K562 (cell line): ENCODE data around the gene SPATS2. TPM values are rescaled to one million over a fixed set of nuclear protein-coding genes. Genes with fewer than 3 reads are reported as not detected.

Experiments used
- ATAC-seq: fragments of 200-7000 bp; cut with Tn5 transposase; 3 replicates; pipeline ENCODE4 v1.9.1; 2020; ENCODE audit warnings: moderate library complexity
- BruUV-seq: library from RNA; stranded (reverse); fragments of 400-500 nt; replicated peaks from 2 replicates; lab custom pipeline; 2021; lab: Mats Ljungman, UMichigan
- CTCF ChIA-PET: fragments of 300-600 bp; formaldehyde crosslinking; extraction: SDS; loops from one replicate; lab custom pipeline; 2021; ENCODE audit warnings: low intra/inter-chr PET ratio; lab: Yijun Ruan, JAX
- POLR2A ChIA-PET: fragments of 300-600, 350-650 bp; sonication (Branson Sonifier 250); formaldehyde crosslinking; extraction: SDS; loops from one replicate; lab custom pipeline; 2021; ENCODE audit warnings: antibody characterized with exemption, inconsistent platforms; lab: Yijun Ruan, JAX
- DNase-seq, 4 experiments: peaks; one replicate each; pipeline versions ENCODE4 v3.0.0 to v3.0.0-alpha.2; 2011 to 2018; ENCODE audit warnings: low spot score in 3 of 4, mixed read lengths in 3 of 4; ENCODE audit errors: extremely low read depth in 1 of 4
- FAIRE-seq: peaks from 2 replicates; lab custom pipeline; 2011; peaks lifted over from hg19 to GRCh38; lab: Jason Lieb, UNC
- H2AFZ ChIP-seq: 2 replicates; pipeline ENCODE4 v1.6.0; 2011; ENCODE audit warnings: low read depth, low read length, control low read depth, inconsistent platforms
- H3K27ac ChIP-seq: fragments of 200-600 bp; 3 replicates; pipeline ENCODE4 v1.8.0; 2011; ENCODE audit warnings: low read depth, mild to moderate bottlenecking, control low read depth, inconsistent platforms, low read length, moderate library complexity, mixed read lengths; ENCODE audit errors: extremely low read depth
- H3K27me3 ChIP-seq, 2 experiments: fragments of 300-600 bp in 1 of 2; 2 replicates in 1 of 2; 3 replicates in 1 of 2; pipeline versions ENCODE4 v1.6.0 to v1.8.0; 2011; ENCODE audit warnings: inconsistent platforms in 2 of 2, low read length in 2 of 2, mild to moderate bottlenecking in 1 of 2, mixed read lengths in 1 of 2, moderate library complexity in 1 of 2; ENCODE audit not compliant: control insufficient read depth in 2 of 2, insufficient read depth in 2 of 2
- H3K36me3 ChIP-seq: fragments of 300-600 bp; 3 replicates; pipeline ENCODE4 v1.8.0; 2011; ENCODE audit warnings: mild to moderate bottlenecking, low read length, inconsistent platforms; ENCODE audit not compliant: control insufficient read depth, insufficient read depth
- H3K4me1 ChIP-seq, 2 experiments: fragments of 200-600 bp in 1 of 2; replicated peaks in 1 of 2; 2 replicates in 1 of 2; 3 replicates in 1 of 2; pipeline versions ENCODE4 v1.5.1 to v1.8.0; 2011; ENCODE audit warnings: inconsistent platforms in 2 of 2, low read length in 2 of 2, mild to moderate bottlenecking in 1 of 2, mixed read lengths in 1 of 2, moderate library complexity in 1 of 2; ENCODE audit not compliant: control insufficient read depth in 2 of 2, insufficient read depth in 2 of 2
- H3K4me2 ChIP-seq: 2 replicates; pipeline ENCODE4 v1.6.1; 2011; ENCODE audit warnings: low read length, control low read depth, inconsistent platforms, mixed read lengths; ENCODE audit not compliant: insufficient read depth
- H3K4me3 ChIP-seq: fragments of 200-600 bp; sonication (generic), shearing (Covaris generic); 2 replicates; pipeline ENCODE4 v1.5.1; 2016; ENCODE audit warnings: control low read depth, inconsistent platforms
- H3K79me2 ChIP-seq: fragments of 200-600 bp; 3 replicates; pipeline ENCODE4 v1.8.0; 2011; ENCODE audit warnings: low read length, inconsistent platforms; ENCODE audit not compliant: control insufficient read depth, insufficient read depth
- H3K9ac ChIP-seq, 2 experiments: 2 replicates each; pipeline versions ENCODE4 v1.6.0 to v1.6.1; 2011; ENCODE audit warnings: low read depth in 2 of 2, low read length in 2 of 2, control low read depth in 1 of 2, inconsistent platforms in 1 of 2, mild to moderate bottlenecking in 1 of 2, mixed read lengths in 1 of 2; ENCODE audit not compliant: insufficient read depth in 1 of 2
- H3K9me1 ChIP-seq: one replicate; pipeline ENCODE4 v1.6.0; 2011; ENCODE audit warnings: inconsistent platforms, mild to moderate bottlenecking, low read length, moderate library complexity; ENCODE audit not compliant: control insufficient read depth, insufficient read depth
- H3K9me3 ChIP-seq: replicated peaks from 2 replicates; pipeline ENCODE4 v1.5.1; 2011; ENCODE audit warnings: low read depth, low read length, inconsistent platforms; ENCODE audit not compliant: control insufficient read depth, insufficient read depth
- H4K20me1 ChIP-seq: replicated peaks from 2 replicates; pipeline ENCODE4 v1.6.1; 2011; ENCODE audit warnings: low read length, inconsistent platforms, mixed read lengths; ENCODE audit not compliant: control insufficient read depth, insufficient read depth
- ADNP ChIP-seq: fragments of 200-800 bp; sonication (Bioruptor generic); IDR thresholded peaks from 2 replicates; pipeline ENCODE4 v1.6.1; 2016; ENCODE audit warnings: missing genetic modification characterization, missing compliant biosample characterization
- BCOR ChIP-seq: fragments of 450-650 bp; IDR thresholded peaks from 2 replicates; pipeline ENCODE4 v1.6.1; 2016
- DLX4 ChIP-seq: fragments of 250-450 bp; sonication (Bioruptor Pico); IDR thresholded peaks from 2 replicates; pipeline ENCODE4 v1.6.1; 2021; ENCODE audit warnings: mild to moderate bottlenecking
- HSF4 ChIP-seq: fragments of 250-450 bp; sonication (Bioruptor Pico); IDR thresholded peaks from 2 replicates; pipeline ENCODE4 v2.1.2; 2022; ENCODE audit warnings: mild to moderate bottlenecking, moderate library complexity, borderline replicate concordance
- KDM1A ChIP-seq, 2 experiments: fragments of 450-650 bp; IDR thresholded peaks; 2 replicates each; pipeline ENCODE4 v1.6.1; 2016; ENCODE audit warnings: mild to moderate bottlenecking in 2 of 2
- NFIX ChIP-seq: fragments of 250-450 bp; sonication (Bioruptor Pico); IDR thresholded peaks from 2 replicates; pipeline ENCODE4 v1.4.0; 2020; ENCODE audit warnings: low read depth, mild to moderate bottlenecking, moderate library complexity
- PBX2 ChIP-seq, 2 experiments: IDR thresholded peaks in 1 of 2; conservative IDR thresholded peaks in 1 of 2; 2 replicates each; pipeline ENCODE4 v1.6.1; 2016; ENCODE audit warnings: low read depth in 2 of 2, mild to moderate bottlenecking in 1 of 2, missing compliant biosample characterization in 1 of 2, missing genetic modification characterization in 1 of 2, moderate library complexity in 1 of 2
- RBM25 ChIP-seq: fragments of 200-400 bp; formaldehyde crosslinking; IDR thresholded peaks from 2 replicates; pipeline ENCODE4 v1.6.1; 2018; ENCODE audit warnings: low read length, low read depth, moderate library complexity; ENCODE audit not compliant: severe bottlenecking
- RBM34 ChIP-seq: fragments of 200-400 bp; formaldehyde crosslinking; IDR thresholded peaks from 2 replicates; pipeline ENCODE4 v1.6.1; 2018; ENCODE audit warnings: low read length, borderline replicate concordance; ENCODE audit not compliant: insufficient read depth
- WGBS: fragments of 100-300 bp; shearing (Covaris generic); methylation state at CpG from one replicate; pipeline ENCODE4 v1.1.6; 2016; ENCODE audit warnings: low coverage, mixed read lengths; ENCODE audit not compliant: insufficient coverage; ENCODE audit errors: missing lambda C conversion rate; 5-methylcytosine and 5-hydroxymethylcytosine counted together
- in situ Hi-C: fragments of 300-500 bp; cut with MboI; formaldehyde crosslinking; loops from 4 replicates; pipeline ENCODE4 v1.15.0; 2018; ENCODE audit warnings: inconsistent platforms, mixed read lengths
- intact Hi-C: fragments of 100-400 bp; cut with micrococcal nuclease; formaldehyde crosslinking; loops from 2 replicates; pipeline ENCODE4 v1.14.2; 2022
- polyA plus RNA-seq, 8 experiments: library from polyadenylated mRNA; depleted of rRNA in 4 of 8; stranded (reverse) in 5 of 8; unstranded in 3 of 8; fragments of >200 nt; fragmentation: Nextera tagmentation in 2 of 8; fragmentation: Illumina TruSeq in 1 of 8; extraction: Ambion mirVana in 2 of 8; extraction: Trizol in 1 of 8; gene quantifications; 2 replicates each; pipeline versions ENCODE4 v1.2.1 to v1.2.3, GENCODE V29; 2011 to 2014; ENCODE audit warnings: inconsistent platforms in 1 of 8, missing spikeins in 1 of 8
- total RNA-seq, 7 experiments: library from RNA; depleted of rRNA in 6 of 7; stranded (reverse); fragments of >200 nt in 6 of 7; fragmentation: Illumina TruSeq in 2 of 7; extraction: Trizol in 2 of 7; gene quantifications; 2 replicates each; pipeline versions ENCODE4 v1.2.1 to v1.2.3, GENCODE V29; 2011 to 2021; ENCODE audit warnings: low replicate concordance in 1 of 7

Gene SPATS2
- total and polyA plus RNA-seq, 9 of the 15 experiments (the other 6 are each of a cell fraction or from before 2014, with no cell fraction given): 5.4 to 48.2 (median 17.5) TPM

- TF ChIP-seq PBX2 (CRISPR knock-in tag; IDR thresholded peaks at IDR 0.05; ENCODE audit: low read depth): no peak
- TF ChIP-seq PBX2 (tag; conservative IDR thresholded peaks at IDR 0.05; ENCODE audit: low read depth): no peak
Observed at GRCh38 chr12:49359671-49360070, 7.6 kb upstream of the SPATS2 start (continued).

GRCh38 chr12:49362077-49362476, 5.2 kb upstream of the SPATS2 start:
- H3K79me2 ChIP-seq: peaks cover 4% of the 10 kb centered on the region; the same call in 2 of the 3 replicates
- H4K20me1 ChIP-seq: no peaks in the 10 kb centered on the region
- no peaks in the 10 kb centered on the region for H3K9me1 ChIP-seq
- DNase-seq: no peak
- H3K27ac ChIP-seq: no peak overlapping the region
- no peak overlapping the region for H2AFZ ChIP-seq
- no peaks in the 10 kb centered on the region for H3K36me3 ChIP-seq
- 80% methylated on average over 1 of the region's 1 CpG for WGBS
- no peaks in the 10 kb centered on the region for H3K9me3 ChIP-seq
- BruUV-seq: no TSS peak
- POLR2A ChIA-PET: no interaction called here
- peaks cover 8 to 13% of the 10 kb centered on the region in 2 experiments; a peak in 3 of 5 replicates for H3K4me1 ChIP-seq
- H3K4me2 ChIP-seq: no peak overlapping the region
- H3K9ac ChIP-seq: no peak overlapping the region
- H3K4me3 ChIP-seq: no peak overlapping the region
- FAIRE-seq: no peak
- no peaks in the 10 kb centered on the region for H3K27me3 ChIP-seq
- TF ChIP-seq KDM1A (IDR thresholded peaks at IDR 0.05) (0 out of 4 replicates have a peak, but pooled peaks of 1 of the 2 experiments have one; percentile 34), NFIX (CRISPR knock-in tag) (no peak), RBM25 (peak; percentile 86), DLX4 (CRISPR knock-in tag) (no peak), BCOR (peak; percentile 66), HSF4 (CRISPR knock-in tag) (no peak), RBM34 (no peak), ADNP (peak; percentile 68)
- ATAC-seq: no peak
- in situ Hi-C loops (loop anchor here (5.0 kb wide), 1 partner anchor 155 kb away; no protein-coding TSS in a partner anchor), intact Hi-C loops (no loop called here)
- CTCF ChIA-PET: interaction anchor here (0.6 to 8.6 kb wide), 2 partner anchors 148 to 152 kb away, joined by 5 to 185 read pairs; no protein-coding TSS in a partner anchor
